Body of pancreas (tissue), 4 donors: ENCODE results near the gene WHRN.

ENCODE experiments used
- POLR2A ChIP-seq, 3 donors: fragments of 450-650 bp; IDR thresholded peaks; one replicate each; pipeline ENCODE4 v1.6.1; 2016; ENCODE audit warnings: antibody characterized with exemption in 3 of 3, mild to moderate bottlenecking in 2 of 3
- TF ChIP-seq, protein P1 (sequence below), 7 experiments: fragments of 450-650 bp in 4 of 7; fragments of 200-600 bp in 3 of 7; sonication (generic) in 3 of 7; IDR thresholded peaks; one replicate each; pipeline ENCODE4 v1.5.1; 2016 to 2019; ENCODE audit warnings: antibody characterized with exemption in 7 of 7

DNA sequence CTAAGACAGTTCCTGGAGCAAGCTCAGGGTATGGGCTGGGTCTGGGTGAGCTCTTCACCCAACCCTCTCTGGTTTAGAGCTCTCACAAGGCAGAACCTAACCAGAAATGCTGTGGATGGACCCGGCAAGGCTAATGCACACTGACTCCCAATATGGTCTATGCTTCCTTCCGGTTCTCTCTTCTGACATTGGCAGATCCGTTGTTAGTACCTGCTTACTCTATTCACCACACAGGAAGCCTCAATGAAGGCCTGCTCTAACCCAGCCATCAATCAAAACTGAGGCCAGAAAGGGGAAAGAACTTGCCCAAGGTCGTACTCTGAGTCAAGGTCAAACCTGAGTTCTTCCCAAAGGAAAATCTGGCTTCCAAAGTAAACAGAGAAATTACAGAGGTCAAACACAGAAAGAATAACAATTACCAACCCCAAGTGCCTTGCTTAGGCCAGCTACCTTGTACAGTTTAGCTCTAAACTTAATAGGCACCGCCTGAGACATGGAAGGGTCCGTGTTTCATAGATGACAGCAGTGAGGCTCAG is 71.5 kb downstream of the WHRN start:
- TF ChIP-seq, protein P1, sequence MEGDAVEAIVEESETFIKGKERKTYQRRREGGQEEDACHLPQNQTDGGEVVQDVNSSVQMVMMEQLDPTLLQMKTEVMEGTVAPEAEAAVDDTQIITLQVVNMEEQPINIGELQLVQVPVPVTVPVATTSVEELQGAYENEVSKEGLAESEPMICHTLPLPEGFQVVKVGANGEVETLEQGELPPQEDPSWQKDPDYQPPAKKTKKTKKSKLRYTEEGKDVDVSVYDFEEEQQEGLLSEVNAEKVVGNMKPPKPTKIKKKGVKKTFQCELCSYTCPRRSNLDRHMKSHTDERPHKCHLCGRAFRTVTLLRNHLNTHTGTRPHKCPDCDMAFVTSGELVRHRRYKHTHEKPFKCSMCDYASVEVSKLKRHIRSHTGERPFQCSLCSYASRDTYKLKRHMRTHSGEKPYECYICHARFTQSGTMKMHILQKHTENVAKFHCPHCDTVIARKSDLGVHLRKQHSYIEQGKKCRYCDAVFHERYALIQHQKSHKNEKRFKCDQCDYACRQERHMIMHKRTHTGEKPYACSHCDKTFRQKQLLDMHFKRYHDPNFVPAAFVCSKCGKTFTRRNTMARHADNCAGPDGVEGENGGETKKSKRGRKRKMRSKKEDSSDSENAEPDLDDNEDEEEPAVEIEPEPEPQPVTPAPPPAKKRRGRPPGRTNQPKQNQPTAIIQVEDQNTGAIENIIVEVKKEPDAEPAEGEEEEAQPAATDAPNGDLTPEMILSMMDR (IDR thresholded peaks at IDR 0.05), result no peak
- TF ChIP-seq POLR2A (IDR thresholded peaks at IDR 0.05), result no peak
